Esophagus squamous epithelium (tissue), 5 donors: ENCODE measurements around the gene SLC6A19. TPM values are rescaled to one million over a fixed set of nuclear protein-coding genes. Genes with fewer than 3 reads are reported as not detected.

Experiments
- DNase-seq: peaks from one replicate; lab custom pipeline; 2025; lab: John Stamatoyannopoulos, UW
- H3K27ac ChIP-seq, 4 donors: fragments of 200-600 bp; sonication (generic); one replicate each; pipeline ENCODE4 v1.5.1; 2016 to 2019; ENCODE audit warnings: mild to moderate bottlenecking in 1 of 4
- H3K27me3 ChIP-seq, 4 donors: fragments of 200-600 bp; sonication (generic); 1 replicate in 3 of 4; 2 replicates in 1 of 4; pipeline versions ENCODE4 v1.5.1 to v1.6.0; 2017 to 2021; ENCODE audit warnings: antibody characterized with exemption in 1 of 4
- H3K36me3 ChIP-seq, 3 donors: fragments of 200-600 bp; sonication (generic); one replicate each; pipeline ENCODE4 v1.5.1; 2016 to 2019
- H3K4me1 ChIP-seq, 3 donors: fragments of 200-600 bp; sonication (generic); one replicate each; pipeline ENCODE4 v1.5.1; 2017 to 2019
- H3K4me3 ChIP-seq, 4 donors: fragments of 200-600 bp; sonication (generic); 1 replicate in 3 of 4; 2 replicates in 1 of 4; pipeline ENCODE4 v1.5.1; 2016 to 2019; ENCODE audit warnings: mild to moderate bottlenecking in 2 of 4, moderate library complexity in 1 of 4
- H3K9me3 ChIP-seq, 3 donors: fragments of 200-600 bp; sonication (generic); one replicate each; pipeline ENCODE4 v1.5.1; 2016 to 2019
- CTCF ChIP-seq, 6 experiments: fragments of 450-650 bp in 4 of 6; fragments of 200-600 bp in 2 of 6; sonication (generic) in 2 of 6; IDR thresholded peaks; one replicate each; pipeline ENCODE4 v1.5.1; 2016 to 2019; ENCODE audit warnings: antibody characterized with exemption in 6 of 6, mild to moderate bottlenecking in 4 of 6, moderate library complexity in 4 of 6
- POLR2A ChIP-seq, 4 donors: fragments of 450-650 bp; IDR thresholded peaks; one replicate each; pipeline ENCODE4 v1.6.1; 2017; ENCODE audit warnings: antibody characterized with exemption in 4 of 4, mild to moderate bottlenecking in 4 of 4, moderate library complexity in 3 of 4
- WGBS, 2 donors: methylation state at CpG; one replicate each; pipeline ENCODE4 v1.1.5; 2018; 5-methylcytosine and 5-hydroxymethylcytosine counted together
- intact Hi-C: fragments of 100-400 bp; cut with DNase I; formaldehyde crosslinking; loops from one replicate; pipeline ENCODE4 v1.15.0; 2022
- total RNA-seq, 4 donors: library from RNA; depleted of rRNA; stranded (reverse); fragments of >200 nt; gene quantifications; one replicate each; pipeline ENCODE4 v1.1.0, GENCODE V29; 2016
- donor health status: DM: yes; HTN: yes; CAD: no.

SLC6A19 gene
- total RNA-seq, 4 donors from 2014 or later: not detected

GRCh38 chr5:1172007-1172581, 29.3 kb upstream of the SLC6A19 start:
- 80% methylated on average over 3 of the region's 20 CpGs; no CpG with 5 or more reads in 1 of the 2 donors for WGBS, 2 donors
- peaks cover 8 to 11% (median 8%) of the 10 kb centered on the region in 3 donors for H3K4me1 ChIP-seq
- H3K9me3 ChIP-seq: no peaks in the 10 kb centered on the region
- intact Hi-C loops: no loop called here
- TF ChIP-seq CTCF (IDR thresholded peaks at IDR 0.05) (no peak), POLR2A (IDR thresholded peaks at IDR 0.05) (no peak)
- no peaks in the 10 kb centered on the region for H3K36me3 ChIP-seq
- peaks cover 0 to 57% (median 0%) of the 10 kb centered on the region in 4 donors for H3K27me3 ChIP-seq
- no peak for DNase-seq
- H3K4me3 ChIP-seq: no peak overlapping the region
- H3K27ac ChIP-seq: no peak overlapping the region

GRCh38 chr5:1172670-1173404, 28.6 kb upstream of the SLC6A19 start:
- intact Hi-C loops: no loop called here
- H3K4me3 ChIP-seq: no peak overlapping the region
- TF ChIP-seq POLR2A (IDR thresholded peaks at IDR 0.05): no peak
- TF ChIP-seq CTCF (IDR thresholded peaks at IDR 0.05): no peak
- peaks cover 0 to 58% (median 0%) of the 10 kb centered on the region in 4 donors for H3K27me3 ChIP-seq
- no peak overlapping the region for H3K27ac ChIP-seq
- no peaks in the 10 kb centered on the region for H3K36me3 ChIP-seq
- WGBS, 2 donors: 82 to 83% methylated on average over 14 to 21 of the region's 22 CpGs
- no peaks in the 10 kb centered on the region for H3K9me3 ChIP-seq
- DNase-seq: no peak
- peaks cover 5 to 7% (median 6%) of the 10 kb centered on the region in 3 donors for H3K4me1 ChIP-seq

GRCh38 chr5:1173485-1174070, 27.8 kb upstream of the SLC6A19 start:
- 85 to 87% methylated on average over 3 to 10 of the region's 21 CpGs for WGBS, 2 donors
- TF ChIP-seq CTCF (IDR thresholded peaks at IDR 0.05) (no peak), POLR2A (IDR thresholded peaks at IDR 0.05) (no peak)
- intact Hi-C loops: no loop called here
- Histone ChIP-seq H3K27ac (no peak overlapping the region), H3K27me3 (peaks cover 0 to 53% (median 0%) of the 10 kb centered on the region in 4 donors), H3K9me3 (no peaks in the 10 kb centered on the region), H3K36me3 (no peaks in the 10 kb centered on the region), H3K4me3 (no peak overlapping the region), H3K4me1 (no peaks in the 10 kb centered on the region)
- DNase-seq: no peak

- Histone ChIP-seq H3K36me3 (no peaks in the 10 kb centered on the region), H3K4me3 (no peak overlapping the region), H3K27me3 (peaks cover 0 to 46% (median 0%) of the 10 kb centered on the region in 4 donors), H3K27ac (no peak overlapping the region), H3K4me1 (no peaks in the 10 kb centered on the region), H3K9me3 (no peaks in the 10 kb centered on the region)
- no peak for DNase-seq
- TF ChIP-seq POLR2A (IDR thresholded peaks at IDR 0.05): no peak
- TF ChIP-seq CTCF (IDR thresholded peaks at IDR 0.05): peak; percentile 46 to 79 (median 74)
- 24 to 49% methylated on average over 9 to 19 of the region's 27 CpGs for WGBS, 2 donors
- intact Hi-C loops: no loop called here
Observed at GRCh38 chr5:1174122-1174936, 27.1 kb upstream of the SLC6A19 start.
